ENCODE data around the gene TNIP1. TPM values are rescaled to one million over a fixed set of nuclear protein-coding genes. Genes with fewer than 3 reads are reported as not detected.

Gene TNIP1
- total RNA-seq, 1 donor from 2014 or later, result 285 TPM

GRCh38 chr5:151085517-151086041 is 4.7 kb upstream of the TNIP1 start:
- intact Hi-C loops (cut with micrococcal nuclease), result loop anchor here (1.0 to 10.0 kb wide), 6 partner anchors 8 to 1741 kb away; partner anchors contain the start of genes CD74, GRPEL2, RPS14 and TCOF1

- intact Hi-C loops (cut with micrococcal nuclease), result loop anchor here (5.0 to 10.0 kb wide), 5 partner anchors 302 to 1740 kb away; partner anchors contain the start of genes GRPEL2, SLC36A1 and TCOF1
Observed at GRCh38 chr5:151084363-151084762, 3.5 kb upstream of the TNIP1 start.

GRCh38 chr5:151083081-151083676 is 2.3 kb upstream of the TNIP1 start:
- intact Hi-C loops (cut with micrococcal nuclease), result loop anchor here (5.0 to 10.0 kb wide), 5 partner anchors 301 to 1738 kb away; partner anchors contain the start of genes GRPEL2, SLC36A1 and TCOF1

- intact Hi-C loops (cut with micrococcal nuclease), result loop anchor here (5.0 to 10.0 kb wide), 5 partner anchors 300 to 1738 kb away; partner anchors contain the start of genes GRPEL2, SLC36A1 and TCOF1
Observed at GRCh38 chr5:151082282-151082902, 1.6 kb upstream of the TNIP1 start.

- intact Hi-C loops (cut with micrococcal nuclease), result loop anchor here (1.0 to 10.0 kb wide), 16 partner anchors 13 to 1737 kb away; partner anchors contain the start of genes ANXA6, G3BP1, GM2A and GRPEL2
Observed at GRCh38 chr5:151081431-151082281, 822 bp upstream of the TNIP1 start.

GRCh38 chr5:151079838-151080612 is 809 bp downstream of the TNIP1 start:
- intact Hi-C loops (cut with micrococcal nuclease), result loop anchor here (1.0 to 10.0 kb wide), 10 partner anchors 15 to 1735 kb away; partner anchors contain the start of genes G3BP1, GRPEL2, RBM22 and SLC36A1

- intact Hi-C loops (cut with micrococcal nuclease), result loop anchor here (1.0 kb wide), 1 partner anchor 9 kb away; no protein-coding TSS in a partner anchor
Observed at GRCh38 chr5:151078490-151079262, 2.2 kb downstream of the TNIP1 start.

- intact Hi-C loops (cut with micrococcal nuclease), result loop anchor here (1.0 kb wide), 1 partner anchor 9 kb away; no protein-coding TSS in a partner anchor
Observed at GRCh38 chr5:151077967-151078366, 2.9 kb downstream of the TNIP1 start.

GRCh38 chr5:151077419-151077818 is 3.4 kb downstream of the TNIP1 start:
- intact Hi-C loops (cut with micrococcal nuclease), result no loop called here

GRCh38 chr5:151076616-151077015 is 4.2 kb downstream of the TNIP1 start:
- intact Hi-C loops (cut with micrococcal nuclease), result no loop called here

- intact Hi-C loops (cut with micrococcal nuclease), result no loop called here
Observed at GRCh38 chr5:151075698-151076331, 5.0 kb downstream of the TNIP1 start.

- intact Hi-C loops (cut with micrococcal nuclease), result no loop called here
Observed at GRCh38 chr5:151074557-151074956, 6.3 kb downstream of the TNIP1 start.

- intact Hi-C loops (cut with micrococcal nuclease), result no loop called here
Observed at GRCh38 chr5:151073280-151073679, 7.6 kb downstream of the TNIP1 start.

GRCh38 chr5:151072630-151073025 is 8.2 kb downstream of the TNIP1 start:
- intact Hi-C loops (cut with micrococcal nuclease), result no loop called here

- intact Hi-C loops (cut with micrococcal nuclease), result no loop called here
Observed at GRCh38 chr5:151071848-151072629, 8.8 kb downstream of the TNIP1 start.

GRCh38 chr5:151071021-151071420 is 9.8 kb downstream of the TNIP1 start:
- intact Hi-C loops (cut with micrococcal nuclease), result no loop called here

GRCh38 chr5:151070449-151070848 is 10.4 kb downstream of the TNIP1 start:
- intact Hi-C loops (cut with micrococcal nuclease), result no loop called here

- intact Hi-C loops (cut with micrococcal nuclease), result no loop called here
Observed at GRCh38 chr5:151068433-151069197, 12.2 kb downstream of the TNIP1 start.
